K562 (cell line): ENCODE measurements around the gene VGLL4. TPM values are rescaled to one million over a fixed set of nuclear protein-coding genes. Genes with fewer than 3 reads are reported as not detected.

ENCODE experiments used
- ATAC-seq: fragments of 200-7000 bp; cut with Tn5 transposase; 3 replicates; pipeline ENCODE4 v1.9.1; 2020; ENCODE audit warnings: moderate library complexity
- BruUV-seq: library from RNA; stranded (reverse); fragments of 400-500 nt; replicated peaks from 2 replicates; lab custom pipeline; 2021; lab: Mats Ljungman, UMichigan
- CTCF ChIA-PET: fragments of 300-600 bp; formaldehyde crosslinking; extraction: SDS; loops from one replicate; lab custom pipeline; 2021; ENCODE audit warnings: low intra/inter-chr PET ratio; lab: Yijun Ruan, JAX
- POLR2A ChIA-PET: fragments of 300-600, 350-650 bp; sonication (Branson Sonifier 250); formaldehyde crosslinking; extraction: SDS; loops from one replicate; lab custom pipeline; 2021; ENCODE audit warnings: antibody characterized with exemption, inconsistent platforms; lab: Yijun Ruan, JAX
- DNase-seq, 4 experiments: peaks; one replicate each; pipeline versions ENCODE4 v3.0.0 to v3.0.0-alpha.2; 2011 to 2018; ENCODE audit warnings: low spot score in 3 of 4, mixed read lengths in 3 of 4; ENCODE audit errors: extremely low read depth in 1 of 4
- FAIRE-seq: peaks from 2 replicates; lab custom pipeline; 2011; peaks lifted over from hg19 to GRCh38; lab: Jason Lieb, UNC
- H2AFZ ChIP-seq: 2 replicates; pipeline ENCODE4 v1.6.0; 2011; ENCODE audit warnings: low read depth, low read length, control low read depth, inconsistent platforms
- H3K27ac ChIP-seq: fragments of 200-600 bp; 3 replicates; pipeline ENCODE4 v1.8.0; 2011; ENCODE audit warnings: low read depth, mild to moderate bottlenecking, control low read depth, inconsistent platforms, low read length, moderate library complexity, mixed read lengths; ENCODE audit errors: extremely low read depth
- H3K27me3 ChIP-seq, 2 experiments: fragments of 300-600 bp in 1 of 2; 2 replicates in 1 of 2; 3 replicates in 1 of 2; pipeline versions ENCODE4 v1.6.0 to v1.8.0; 2011; ENCODE audit warnings: inconsistent platforms in 2 of 2, low read length in 2 of 2, mild to moderate bottlenecking in 1 of 2, mixed read lengths in 1 of 2, moderate library complexity in 1 of 2; ENCODE audit not compliant: control insufficient read depth in 2 of 2, insufficient read depth in 2 of 2
- H3K36me3 ChIP-seq: fragments of 300-600 bp; 3 replicates; pipeline ENCODE4 v1.8.0; 2011; ENCODE audit warnings: mild to moderate bottlenecking, low read length, inconsistent platforms; ENCODE audit not compliant: control insufficient read depth, insufficient read depth
- H3K4me1 ChIP-seq, 2 experiments: fragments of 200-600 bp in 1 of 2; replicated peaks in 1 of 2; 2 replicates in 1 of 2; 3 replicates in 1 of 2; pipeline versions ENCODE4 v1.5.1 to v1.8.0; 2011; ENCODE audit warnings: inconsistent platforms in 2 of 2, low read length in 2 of 2, mild to moderate bottlenecking in 1 of 2, mixed read lengths in 1 of 2, moderate library complexity in 1 of 2; ENCODE audit not compliant: control insufficient read depth in 2 of 2, insufficient read depth in 2 of 2
- H3K4me2 ChIP-seq: 2 replicates; pipeline ENCODE4 v1.6.1; 2011; ENCODE audit warnings: low read length, control low read depth, inconsistent platforms, mixed read lengths; ENCODE audit not compliant: insufficient read depth
- H3K4me3 ChIP-seq: fragments of 200-600 bp; sonication (generic), shearing (Covaris generic); 2 replicates; pipeline ENCODE4 v1.5.1; 2016; ENCODE audit warnings: control low read depth, inconsistent platforms
- H3K79me2 ChIP-seq: fragments of 200-600 bp; 3 replicates; pipeline ENCODE4 v1.8.0; 2011; ENCODE audit warnings: low read length, inconsistent platforms; ENCODE audit not compliant: control insufficient read depth, insufficient read depth
- H3K9ac ChIP-seq, 2 experiments: 2 replicates each; pipeline versions ENCODE4 v1.6.0 to v1.6.1; 2011; ENCODE audit warnings: low read depth in 2 of 2, low read length in 2 of 2, control low read depth in 1 of 2, inconsistent platforms in 1 of 2, mild to moderate bottlenecking in 1 of 2, mixed read lengths in 1 of 2; ENCODE audit not compliant: insufficient read depth in 1 of 2
- H3K9me1 ChIP-seq: one replicate; pipeline ENCODE4 v1.6.0; 2011; ENCODE audit warnings: inconsistent platforms, mild to moderate bottlenecking, low read length, moderate library complexity; ENCODE audit not compliant: control insufficient read depth, insufficient read depth
- H3K9me3 ChIP-seq: replicated peaks from 2 replicates; pipeline ENCODE4 v1.5.1; 2011; ENCODE audit warnings: low read depth, low read length, inconsistent platforms; ENCODE audit not compliant: control insufficient read depth, insufficient read depth
- H4K20me1 ChIP-seq: replicated peaks from 2 replicates; pipeline ENCODE4 v1.6.1; 2011; ENCODE audit warnings: low read length, inconsistent platforms, mixed read lengths; ENCODE audit not compliant: control insufficient read depth, insufficient read depth
- ARID3B ChIP-seq: fragments of 250-450 bp; sonication (Bioruptor Pico); IDR thresholded peaks from 2 replicates; pipeline ENCODE4 v1.4.0; 2020; ENCODE audit warnings: borderline replicate concordance
- CAMTA2 ChIP-seq: fragments of 250-450 bp; sonication (Bioruptor Pico); conservative IDR thresholded peaks from 2 replicates; pipeline ENCODE4 v1.5.1; 2022
- CSDE1 ChIP-seq, 2 experiments: fragments of 450-650 bp; IDR thresholded peaks; 2 replicates each; pipeline ENCODE4 v1.6.1; 2016; ENCODE audit warnings: mild to moderate bottlenecking in 1 of 2
- MAZ ChIP-seq, 2 experiments: fragments of 450-650 bp in 1 of 2; sonication (generic) in 1 of 2; formaldehyde crosslinking; IDR thresholded peaks in 1 of 2; conservative IDR thresholded peaks in 1 of 2; 2 replicates each; pipeline versions ENCODE4 v1.4.0 to v1.5.0; 2020; ENCODE audit warnings: mild to moderate bottlenecking in 1 of 2, missing genetic modification reagents in 1 of 2
- NCOA1 ChIP-seq: fragments of 450-650 bp; IDR thresholded peaks from 2 replicates; pipeline ENCODE4 v1.6.1; 2016; ENCODE audit warnings: low read depth
- SMAD4 ChIP-seq: fragments of 250-450 bp; sonication (Bioruptor Pico); conservative IDR thresholded peaks from 2 replicates; pipeline ENCODE4 v1.8.0; 2021; ENCODE audit warnings: inconsistent platforms, mild to moderate bottlenecking, moderate library complexity
- STAT5B ChIP-seq: fragments of 250-450 bp; sonication (Bioruptor Pico); IDR thresholded peaks from 2 replicates; pipeline ENCODE4 v1.8.0; 2021; ENCODE audit warnings: mild to moderate bottlenecking, inconsistent platforms
- ZBTB9 ChIP-seq: fragments of 450-650 bp; formaldehyde crosslinking; IDR thresholded peaks from 2 replicates; pipeline ENCODE4 v1.4.0; 2020; ENCODE audit warnings: mild to moderate bottlenecking, moderate library complexity
- ZNF398 ChIP-seq: fragments of 250-450 bp; sonication (Bioruptor Pico); IDR thresholded peaks from 2 replicates; pipeline ENCODE4 v1.8.0; 2021; ENCODE audit warnings: moderate library complexity, mild to moderate bottlenecking, inconsistent platforms
- WGBS: fragments of 100-300 bp; shearing (Covaris generic); methylation state at CpG from one replicate; pipeline ENCODE4 v1.1.6; 2016; ENCODE audit warnings: low coverage, mixed read lengths; ENCODE audit not compliant: insufficient coverage; ENCODE audit errors: missing lambda C conversion rate; 5-methylcytosine and 5-hydroxymethylcytosine counted together
- in situ Hi-C: fragments of 300-500 bp; cut with MboI; formaldehyde crosslinking; loops from 4 replicates; pipeline ENCODE4 v1.15.0; 2018; ENCODE audit warnings: inconsistent platforms, mixed read lengths
- intact Hi-C: fragments of 100-400 bp; cut with micrococcal nuclease; formaldehyde crosslinking; loops from 2 replicates; pipeline ENCODE4 v1.14.2; 2022
- polyA plus RNA-seq, 8 experiments: library from polyadenylated mRNA; depleted of rRNA in 4 of 8; stranded (reverse) in 5 of 8; unstranded in 3 of 8; fragments of >200 nt; fragmentation: Nextera tagmentation in 2 of 8; fragmentation: Illumina TruSeq in 1 of 8; extraction: Ambion mirVana in 2 of 8; extraction: Trizol in 1 of 8; gene quantifications; 2 replicates each; pipeline versions ENCODE4 v1.2.1 to v1.2.3, GENCODE V29; 2011 to 2014; ENCODE audit warnings: inconsistent platforms in 1 of 8, missing spikeins in 1 of 8
- total RNA-seq, 7 experiments: library from RNA; depleted of rRNA in 6 of 7; stranded (reverse); fragments of >200 nt in 6 of 7; fragmentation: Illumina TruSeq in 2 of 7; extraction: Trizol in 2 of 7; gene quantifications; 2 replicates each; pipeline versions ENCODE4 v1.2.1 to v1.2.3, GENCODE V29; 2011 to 2021; ENCODE audit warnings: low replicate concordance in 1 of 7

VGLL4 gene
- total and polyA plus RNA-seq, 9 of the 15 experiments (the other 6 are each of a cell fraction or from before 2014, with no cell fraction given): 0.27 to 10.9 (median 8.6) TPM

GRCh38 chr3:11543948-11544387 lies 99.7 kb downstream of the VGLL4 start:
- Histone ChIP-seq H3K79me2 (no peaks in the 10 kb centered on the region), H4K20me1 (no peaks in the 10 kb centered on the region), H3K36me3 (no peaks in the 10 kb centered on the region), H3K4me2 (no peak overlapping the region), H2AFZ (no peak overlapping the region), H3K27ac (no peak overlapping the region), H3K9me3 (no peaks in the 10 kb centered on the region), H3K9me1 (no peaks in the 10 kb centered on the region), H3K27me3 (no peaks in the 10 kb centered on the region), H3K4me1 (peaks cover 0 to 11% of the 10 kb centered on the region in 2 experiments; a peak in 3 of 5 replicates), H3K9ac (peak overlapping the region in 1 of 2 experiments; percentile 46; a peak in 1 of 4 replicates), H3K4me3 (no peak overlapping the region)
- DNase-seq (no peak), ATAC-seq (no peak), FAIRE-seq (no peak)
- in situ Hi-C loops (no loop called here), intact Hi-C loops (loop anchor here (10.0 kb wide), 1 partner anchor 159 kb away; no protein-coding TSS in a partner anchor)
- ChIA-PET CTCF (no interaction called here), POLR2A (no interaction called here)
- BruUV-seq: no TSS peak
- 58% methylated on average over 6 of the region's 6 CpGs for WGBS
- TF ChIP-seq ZBTB9 (CRISPR knock-in tag) (no peak), MAZ (CRISPR knock-in tag; conservative IDR thresholded peaks at IDR 0.05 in 1 of 2, IDR thresholded peaks at IDR 0.05 in 1 of 2) (no peak), CAMTA2 (CRISPR knock-in tag) (no peak), NCOA1 (no peak), STAT5B (no peak), ZNF398 (CRISPR knock-in tag) (no peak), CSDE1 (IDR thresholded peaks at IDR 0.05) (no peak), ARID3B (CRISPR knock-in tag) (no peak), SMAD4 (no peak)
